Measurements from ENCODE around the gene MAP2.

DNA sequence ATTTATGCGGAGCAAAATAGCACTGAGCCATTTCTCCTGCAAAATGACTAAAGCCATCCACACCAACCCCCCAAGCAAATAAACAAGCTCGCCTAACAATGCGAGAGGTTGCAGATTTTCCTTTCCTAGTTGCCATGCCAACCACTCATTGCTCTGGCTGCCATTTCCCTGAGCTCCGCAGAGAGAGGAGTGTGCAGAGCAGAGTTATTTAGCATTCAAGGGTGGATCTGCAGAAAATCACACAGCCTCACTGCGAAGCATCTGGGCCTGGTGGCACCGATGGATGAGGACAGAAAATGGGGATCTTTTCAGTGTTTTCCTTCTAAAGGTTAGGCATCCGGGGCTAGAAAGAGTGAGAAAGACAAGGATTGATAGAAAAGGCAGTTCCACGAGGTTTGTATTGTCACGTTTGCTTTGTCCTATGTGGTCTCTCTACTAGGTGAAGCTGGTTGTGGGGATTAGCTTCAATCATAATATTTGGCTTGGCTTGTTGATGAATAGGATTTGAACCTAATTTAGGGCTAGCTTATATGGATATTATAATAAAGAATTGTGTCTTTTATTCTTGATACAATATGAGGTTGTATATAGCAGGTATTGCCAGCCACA lies 237.5 kb downstream of the MAP2 start:
- TF ChIP-seq, protein P1, sequence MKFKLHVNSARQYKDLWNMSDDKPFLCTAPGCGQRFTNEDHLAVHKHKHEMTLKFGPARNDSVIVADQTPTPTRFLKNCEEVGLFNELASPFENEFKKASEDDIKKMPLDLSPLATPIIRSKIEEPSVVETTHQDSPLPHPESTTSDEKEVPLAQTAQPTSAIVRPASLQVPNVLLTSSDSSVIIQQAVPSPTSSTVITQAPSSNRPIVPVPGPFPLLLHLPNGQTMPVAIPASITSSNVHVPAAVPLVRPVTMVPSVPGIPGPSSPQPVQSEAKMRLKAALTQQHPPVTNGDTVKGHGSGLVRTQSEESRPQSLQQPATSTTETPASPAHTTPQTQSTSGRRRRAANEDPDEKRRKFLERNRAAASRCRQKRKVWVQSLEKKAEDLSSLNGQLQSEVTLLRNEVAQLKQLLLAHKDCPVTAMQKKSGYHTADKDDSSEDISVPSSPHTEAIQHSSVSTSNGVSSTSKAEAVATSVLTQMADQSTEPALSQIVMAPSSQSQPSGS (CRISPR knock-in tag; IDR thresholded peaks at IDR 0.05; ENCODE audit: borderline replicate concordance, low read depth) = no peak
- TF ChIP-seq, protein P2, sequence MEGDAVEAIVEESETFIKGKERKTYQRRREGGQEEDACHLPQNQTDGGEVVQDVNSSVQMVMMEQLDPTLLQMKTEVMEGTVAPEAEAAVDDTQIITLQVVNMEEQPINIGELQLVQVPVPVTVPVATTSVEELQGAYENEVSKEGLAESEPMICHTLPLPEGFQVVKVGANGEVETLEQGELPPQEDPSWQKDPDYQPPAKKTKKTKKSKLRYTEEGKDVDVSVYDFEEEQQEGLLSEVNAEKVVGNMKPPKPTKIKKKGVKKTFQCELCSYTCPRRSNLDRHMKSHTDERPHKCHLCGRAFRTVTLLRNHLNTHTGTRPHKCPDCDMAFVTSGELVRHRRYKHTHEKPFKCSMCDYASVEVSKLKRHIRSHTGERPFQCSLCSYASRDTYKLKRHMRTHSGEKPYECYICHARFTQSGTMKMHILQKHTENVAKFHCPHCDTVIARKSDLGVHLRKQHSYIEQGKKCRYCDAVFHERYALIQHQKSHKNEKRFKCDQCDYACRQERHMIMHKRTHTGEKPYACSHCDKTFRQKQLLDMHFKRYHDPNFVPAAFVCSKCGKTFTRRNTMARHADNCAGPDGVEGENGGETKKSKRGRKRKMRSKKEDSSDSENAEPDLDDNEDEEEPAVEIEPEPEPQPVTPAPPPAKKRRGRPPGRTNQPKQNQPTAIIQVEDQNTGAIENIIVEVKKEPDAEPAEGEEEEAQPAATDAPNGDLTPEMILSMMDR (IDR thresholded peaks at IDR 0.05) = no peak
- TF ChIP-seq, protein P3, sequence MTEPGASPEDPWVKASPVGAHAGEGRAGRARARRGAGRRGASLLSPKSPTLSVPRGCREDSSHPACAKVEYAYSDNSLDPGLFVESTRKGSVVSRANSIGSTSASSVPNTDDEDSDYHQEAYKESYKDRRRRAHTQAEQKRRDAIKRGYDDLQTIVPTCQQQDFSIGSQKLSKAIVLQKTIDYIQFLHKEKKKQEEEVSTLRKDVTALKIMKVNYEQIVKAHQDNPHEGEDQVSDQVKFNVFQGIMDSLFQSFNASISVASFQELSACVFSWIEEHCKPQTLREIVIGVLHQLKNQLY (CRISPR knock-in tag; IDR thresholded peaks at IDR 0.05) = no peak
- TF ChIP-seq NFE2L1 (CRISPR knock-in tag; IDR thresholded peaks at IDR 0.05) = no peak
